Dermis microvascular lymphatic vessel endothelial cell (primary cell): Measurements from ENCODE around the gene SLC25A1. TPM values are rescaled to one million over a fixed set of nuclear protein-coding genes. Genes with fewer than 3 reads are reported as not detected.

Experiments
- total RNA-seq: library from RNA; depleted of rRNA; stranded (reverse); fragments of >200 nt; gene quantifications from 2 replicates; pipeline ENCODE4 v1.2.1, GENCODE V29; 2014

Gene SLC25A1
- total RNA-seq, 1 donor from 2014 or later, result 70.0 TPM

Other genes with a start within 250 kb of the SLC25A1 start
- gene PRODH, start 242.4 kb downstream of the SLC25A1 start, total RNA-seq, result not detected in 2 replicates
- gene DGCR2, start 56.3 kb downstream of the SLC25A1 start, total RNA-seq, result 30.2 and 43.7 TPM in 2 replicates
- gene TSSK2, start 47.4 kb downstream of the SLC25A1 start, total RNA-seq, result not detected in 2 replicates
- gene ESS2, start 34.1 kb downstream of the SLC25A1 start, total RNA-seq, result 4.2 and 6.3 TPM in 2 replicates
- not detected in 2 replicates for gene GSC2, start 28.4 kb downstream of the SLC25A1 start, total RNA-seq
- 2.8 and 3.5 TPM in 2 replicates for gene CLTCL1, start 113.0 kb upstream of the SLC25A1 start, total RNA-seq